ENCODE results near the gene ARHGAP6. TPM values are rescaled to one million over a fixed set of nuclear protein-coding genes. Genes with fewer than 3 reads are reported as not detected.
A peak's percentile ranks its signal among the peaks of the same experiment; 100 is the strongest.

Gene ARHGAP6
- total and polyA plus RNA-seq, 2 of the 4 experiments (the other 2 are of a cell fraction) = 1.4 to 1.8 TPM

GRCh38 chrX:11664211-11665167, 1.2 kb downstream of the ARHGAP6 start:
- H3K79me1 ChIP-seq (ENCODE audit: low read depth in 1 of 2, low read length in 2 of 2) = no peaks in the 10 kb centered on the region
- no peak overlapping the region for H2BK20ac ChIP-seq (ENCODE audit: low read depth, low read length)
- no peak overlapping the region for H4K91ac ChIP-seq (ENCODE audit: insufficient read depth, low read depth, low read length)
- H2BK5ac ChIP-seq (ENCODE audit: low read depth, low read length, poor library complexity, severe bottlenecking) = no peak overlapping the region
- no peaks in the 10 kb centered on the region for H3K9me3 ChIP-seq (ENCODE audit: control insufficient read depth, insufficient read depth, low read length)
- H3K27me3 ChIP-seq (ENCODE audit: control insufficient read depth, insufficient read depth, low read length) = peaks cover 16% of the 10 kb centered on the region
- no peaks in the 10 kb centered on the region for H3K9me1 ChIP-seq (ENCODE audit: insufficient read depth, low read length)
- H3K4me2 ChIP-seq (ENCODE audit: low read depth, low read length) = peak overlapping the region; percentile 66; the same call in 1 of the 2 replicates
- intact Hi-C loops (cut with micrococcal nuclease) = loop anchor here (5.0 to 10.0 kb wide), 2 partner anchors 93 to 130 kb away; partner anchors contain the start of gene MSL3
- DNase-seq (no peak), ATAC-seq (ENCODE audit: low read depth) (peak; percentile 8; the same call in 1 of the 2 replicates)
- POLR2A ChIA-PET (ENCODE audit: unreplicated experiment) = no interaction called here
- H4K8ac ChIP-seq (ENCODE audit: low read depth in 2 of 2, low read length in 2 of 2) = no peak overlapping the region
- H2AK9ac ChIP-seq (replicated peaks; ENCODE audit: low read depth, low read length, poor library complexity) = no peak overlapping the region
- no TSS peak for BruUV-seq (replicated peaks)
- H3K4me3 ChIP-seq (ENCODE audit: insufficient read depth, low read depth, low read length) = peak overlapping the region; percentile 44
- CTCF ChIA-PET = no interaction called here
- H3K18ac ChIP-seq (ENCODE audit: low read depth, low read length) = no peak overlapping the region
- H4K20me1 ChIP-seq (ENCODE audit: insufficient read depth, low read length) = no peaks in the 10 kb centered on the region
- H2BK15ac ChIP-seq (ENCODE audit: low read depth, low read length) = no peak overlapping the region
- H4K5ac ChIP-seq (ENCODE audit: low read depth, low read length) = no peak overlapping the region
- H2AK5ac ChIP-seq (ENCODE audit: low read depth, low read length) = no peak overlapping the region
- peak overlapping the region; percentile 83 for H2AFZ ChIP-seq (replicated peaks; ENCODE audit: low read length, poor library complexity)
- H3K36me3 ChIP-seq (ENCODE audit: control insufficient read depth, insufficient read depth, low read length) = no peaks in the 10 kb centered on the region
- no peak overlapping the region for H3K23ac ChIP-seq (ENCODE audit: low read depth, low read length)
- no peak for TF ChIP-seq RAD21 (IDR thresholded peaks at IDR 0.05; ENCODE audit: low read length)
- TF ChIP-seq NFE2L2 (IDR thresholded peaks at IDR 0.05; ENCODE audit: low read depth, low read length) = no peak
- TF ChIP-seq USF2 (IDR thresholded peaks at IDR 0.05; ENCODE audit: low read depth, low read length) = no peak
- no peak for TF ChIP-seq ELK1 (IDR thresholded peaks at IDR 0.05; ENCODE audit: borderline replicate concordance, low read depth, low read length)
- no peak for TF ChIP-seq POLR2A (IDR thresholded peaks at IDR 0.05; ENCODE audit: low read depth, low read length)
- TF ChIP-seq FOS (IDR thresholded peaks at IDR 0.05; ENCODE audit: low read depth, low read length) = no peak
- no peak for TF ChIP-seq CTCF (conservative IDR thresholded peaks at IDR 0.05; ENCODE audit: low read depth, low read length)
- TF ChIP-seq MXI1 (IDR thresholded peaks at IDR 0.05; ENCODE audit: borderline replicate concordance, low read depth, low read length) = no peak
- no peak for TF ChIP-seq RCOR1 (IDR thresholded peaks at IDR 0.05; ENCODE audit: insufficient replicate concordance, low read length)
- no peak for TF ChIP-seq MAZ (IDR thresholded peaks at IDR 0.05; ENCODE audit: borderline replicate concordance, low read depth, low read length)
- TF ChIP-seq BHLHE40 (IDR thresholded peaks at IDR 0.05; ENCODE audit: low read depth, low read length) = no peak
- TF ChIP-seq CEBPB (IDR thresholded peaks at IDR 0.05; ENCODE audit: low read depth, low read length) = no peak
- no peak for TF ChIP-seq CHD1 (IDR thresholded peaks at IDR 0.05; ENCODE audit: low read depth, low read length)
- 24% methylated on average over 14 of the region's 73 CpGs; no CpG with 5 or more reads in 1 of the 2 experiments for WGBS, 2 experiments (ENCODE audit: extremely low coverage in 2 of 2, insufficient read length in 1 of 2)
- no peaks in the 10 kb centered on the region for H3K4me1 ChIP-seq (ENCODE audit: control insufficient read depth, insufficient read depth, low read length)
- H2BK120ac ChIP-seq (ENCODE audit: low read depth, low read length) = no peak overlapping the region
- in situ Hi-C loops (cut with MboI; ENCODE audit: low sequenced_read_pairs) = no loop called here
- no peak overlapping the region for H3K14ac ChIP-seq (replicated peaks; ENCODE audit: low read depth, low read length)
- H3K9ac ChIP-seq (ENCODE audit: low read depth, low read length) = no peak overlapping the region
- no peak overlapping the region for H3K56ac ChIP-seq (ENCODE audit: extremely low read depth, insufficient read depth, low read length)
- H3K4ac ChIP-seq (ENCODE audit: low read depth, low read length) = no peak overlapping the region
- dilution Hi-C loops (cut with HindIII; ENCODE audit: low sequenced_read_pairs, unreplicated experiment) = no loop called here
- H3K27ac ChIP-seq (ENCODE audit: insufficient read depth, low read length) = no peak overlapping the region
